ENCODE measurements around the gene MAN1A1. TPM values are rescaled to one million over a fixed set of nuclear protein-coding genes. Genes with fewer than 3 reads are reported as not detected.

The MAN1A1 gene
- total and polyA plus RNA-seq, 2 experiments from 2014 or later = 2.0 to 8.7 TPM

DNA sequence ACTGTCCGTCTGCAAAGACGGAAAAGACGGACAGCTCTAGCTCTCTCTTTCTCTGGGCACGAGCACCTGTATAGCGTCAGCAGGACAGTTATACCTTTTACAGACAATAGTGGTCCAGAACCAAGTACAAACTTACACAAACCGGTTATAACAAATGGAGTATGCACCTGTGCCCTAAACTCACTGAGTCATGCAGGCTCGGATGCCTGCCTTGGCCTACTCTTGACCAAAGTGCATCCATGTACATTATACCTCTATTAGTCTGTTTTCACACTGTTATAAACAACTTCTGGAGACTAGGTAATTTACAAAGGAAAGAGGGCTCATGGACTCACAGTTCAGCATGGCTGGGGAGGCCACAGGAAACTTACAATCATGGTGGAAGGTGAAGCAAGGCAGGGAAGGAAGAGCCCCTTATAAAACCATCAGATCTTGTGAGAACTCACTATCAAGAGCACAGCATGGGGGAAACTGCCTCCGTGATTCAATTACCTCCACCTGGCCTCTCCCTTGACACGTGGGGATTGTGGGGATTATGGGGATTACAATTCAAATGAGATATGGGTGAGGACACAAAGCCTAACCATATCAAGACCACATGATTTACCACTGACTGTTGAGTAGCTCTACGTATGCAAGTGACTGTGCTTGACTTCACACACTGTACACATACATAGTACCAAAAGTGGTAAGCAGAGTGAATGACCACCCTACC, 23.1 kb downstream of the MAN1A1 start:
- Histone ChIP-seq H3K4me2 (no peak overlapping the region), H3K27ac (ENCODE audit: low read depth) (no peak overlapping the region), H3F3A (replicated peaks; ENCODE audit: low read depth) (no peaks in the 10 kb centered on the region), H3K79me2 (replicated peaks; ENCODE audit: insufficient read depth) (no peaks in the 10 kb centered on the region), H2AFZ (no peak overlapping the region), H3K36me3 (ENCODE audit: insufficient read depth) (no peaks in the 10 kb centered on the region), H3K4me1 (ENCODE audit: insufficient read depth) (no peaks in the 10 kb centered on the region), H4K20me1 (replicated peaks; ENCODE audit: insufficient read depth) (no peaks in the 10 kb centered on the region), H3K9me2 (ENCODE audit: insufficient read depth) (no peaks in the 10 kb centered on the region), H3K27me3 (ENCODE audit: insufficient read depth) (no peaks in the 10 kb centered on the region), H3K4me3 (no peak overlapping the region)
- Mint-ChIP-seq H3K9me3 (no peaks in the 10 kb centered on the region), H3K4me1 (peaks cover 2% of the 10 kb centered on the region; the same call in 1 of the 3 replicates), H3K36me3 (ENCODE audit: low read depth) (no peaks in the 10 kb centered on the region), H3K4me3 (no peak overlapping the region), H3K27me3 (ENCODE audit: insufficient read depth, low read depth, poor library complexity) (no peaks in the 10 kb centered on the region), H3K27ac (peak overlapping the region; percentile 20; the same call in 1 of the 2 replicates)
- ATAC-seq = no peak
- DNase-seq (ENCODE audit: low spot score) = no peak
- TF ChIP-seq EZH2 (IDR thresholded peaks at IDR 0.05; ENCODE audit: low read depth, unreplicated experiment) (no peak), POLR2AphosphoS5 (IDR thresholded peaks at IDR 0.05; ENCODE audit: low read depth) (no peak), STAT1 (IDR thresholded peaks at IDR 0.05; ENCODE audit: unreplicated experiment) (no peak)
- TF ChIP-seq, protein P1, sequence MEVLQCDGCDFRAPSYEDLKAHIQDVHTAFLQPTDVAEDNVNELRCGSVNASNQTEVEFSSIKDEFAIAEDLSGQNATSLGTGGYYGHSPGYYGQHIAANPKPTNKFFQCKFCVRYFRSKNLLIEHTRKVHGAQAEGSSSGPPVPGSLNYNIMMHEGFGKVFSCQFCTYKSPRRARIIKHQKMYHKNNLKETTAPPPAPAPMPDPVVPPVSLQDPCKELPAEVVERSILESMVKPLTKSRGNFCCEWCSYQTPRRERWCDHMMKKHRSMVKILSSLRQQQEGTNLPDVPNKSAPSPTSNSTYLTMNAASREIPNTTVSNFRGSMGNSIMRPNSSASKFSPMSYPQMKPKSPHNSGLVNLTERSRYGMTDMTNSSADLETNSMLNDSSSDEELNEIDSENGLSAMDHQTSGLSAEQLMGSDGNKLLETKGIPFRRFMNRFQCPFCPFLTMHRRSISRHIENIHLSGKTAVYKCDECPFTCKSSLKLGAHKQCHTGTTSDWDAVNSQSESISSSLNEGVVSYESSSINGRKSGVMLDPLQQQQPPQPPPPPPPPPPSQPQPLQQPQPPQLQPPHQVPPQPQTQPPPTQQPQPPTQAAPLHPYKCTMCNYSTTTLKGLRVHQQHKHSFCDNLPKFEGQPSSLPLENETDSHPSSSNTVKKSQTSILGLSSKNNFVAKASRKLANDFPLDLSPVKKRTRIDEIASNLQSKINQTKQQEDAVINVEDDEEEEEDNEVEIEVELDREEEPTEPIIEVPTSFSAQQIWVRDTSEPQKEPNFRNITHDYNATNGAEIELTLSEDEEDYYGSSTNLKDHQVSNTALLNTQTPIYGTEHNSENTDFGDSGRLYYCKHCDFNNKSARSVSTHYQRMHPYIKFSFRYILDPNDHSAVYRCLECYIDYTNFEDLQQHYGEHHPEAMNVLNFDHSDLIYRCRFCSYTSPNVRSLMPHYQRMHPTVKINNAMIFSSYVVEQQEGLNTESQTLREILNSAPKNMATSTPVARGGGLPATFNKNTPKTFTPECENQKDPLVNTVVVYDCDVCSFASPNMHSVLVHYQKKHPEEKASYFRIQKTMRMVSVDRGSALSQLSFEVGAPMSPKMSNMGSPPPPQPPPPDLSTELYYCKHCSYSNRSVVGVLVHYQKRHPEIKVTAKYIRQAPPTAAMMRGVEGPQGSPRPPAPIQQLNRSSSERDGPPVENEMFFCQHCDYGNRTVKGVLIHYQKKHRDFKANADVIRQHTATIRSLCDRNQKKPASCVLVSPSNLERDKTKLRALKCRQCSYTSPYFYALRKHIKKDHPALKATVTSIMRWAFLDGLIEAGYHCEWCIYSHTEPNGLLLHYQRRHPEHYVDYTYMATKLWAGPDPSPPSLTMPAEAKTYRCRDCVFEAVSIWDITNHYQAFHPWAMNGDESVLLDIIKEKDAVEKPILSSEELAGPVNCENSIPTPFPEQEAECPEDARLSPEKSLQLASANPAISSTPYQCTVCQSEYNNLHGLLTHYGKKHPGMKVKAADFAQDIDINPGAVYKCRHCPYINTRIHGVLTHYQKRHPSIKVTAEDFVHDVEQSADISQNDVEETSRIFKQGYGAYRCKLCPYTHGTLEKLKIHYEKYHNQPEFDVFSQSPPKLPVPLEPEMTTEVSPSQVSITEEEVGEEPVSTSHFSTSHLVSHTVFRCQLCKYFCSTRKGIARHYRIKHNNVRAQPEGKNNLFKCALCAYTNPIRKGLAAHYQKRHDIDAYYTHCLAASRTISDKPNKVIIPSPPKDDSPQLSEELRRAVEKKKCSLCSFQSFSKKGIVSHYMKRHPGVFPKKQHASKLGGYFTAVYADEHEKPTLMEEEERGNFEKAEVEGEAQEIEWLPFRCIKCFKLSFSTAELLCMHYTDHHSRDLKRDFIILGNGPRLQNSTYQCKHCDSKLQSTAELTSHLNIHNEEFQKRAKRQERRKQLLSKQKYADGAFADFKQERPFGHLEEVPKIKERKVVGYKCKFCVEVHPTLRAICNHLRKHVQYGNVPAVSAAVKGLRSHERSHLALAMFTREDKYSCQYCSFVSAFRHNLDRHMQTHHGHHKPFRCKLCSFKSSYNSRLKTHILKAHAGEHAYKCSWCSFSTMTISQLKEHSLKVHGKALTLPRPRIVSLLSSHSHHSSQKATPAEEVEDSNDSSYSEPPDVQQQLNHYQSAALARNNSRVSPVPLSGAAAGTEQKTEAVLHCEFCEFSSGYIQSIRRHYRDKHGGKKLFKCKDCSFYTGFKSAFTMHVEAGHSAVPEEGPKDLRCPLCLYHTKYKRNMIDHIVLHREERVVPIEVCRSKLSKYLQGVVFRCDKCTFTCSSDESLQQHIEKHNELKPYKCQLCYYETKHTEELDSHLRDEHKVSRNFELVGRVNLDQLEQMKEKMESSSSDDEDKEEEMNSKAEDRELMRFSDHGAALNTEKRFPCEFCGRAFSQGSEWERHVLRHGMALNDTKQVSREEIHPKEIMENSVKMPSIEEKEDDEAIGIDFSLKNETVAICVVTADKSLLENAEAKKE (CRISPR knock-in tag; IDR thresholded peaks at IDR 0.05) = no peak
- TF ChIP-seq, protein P2, sequence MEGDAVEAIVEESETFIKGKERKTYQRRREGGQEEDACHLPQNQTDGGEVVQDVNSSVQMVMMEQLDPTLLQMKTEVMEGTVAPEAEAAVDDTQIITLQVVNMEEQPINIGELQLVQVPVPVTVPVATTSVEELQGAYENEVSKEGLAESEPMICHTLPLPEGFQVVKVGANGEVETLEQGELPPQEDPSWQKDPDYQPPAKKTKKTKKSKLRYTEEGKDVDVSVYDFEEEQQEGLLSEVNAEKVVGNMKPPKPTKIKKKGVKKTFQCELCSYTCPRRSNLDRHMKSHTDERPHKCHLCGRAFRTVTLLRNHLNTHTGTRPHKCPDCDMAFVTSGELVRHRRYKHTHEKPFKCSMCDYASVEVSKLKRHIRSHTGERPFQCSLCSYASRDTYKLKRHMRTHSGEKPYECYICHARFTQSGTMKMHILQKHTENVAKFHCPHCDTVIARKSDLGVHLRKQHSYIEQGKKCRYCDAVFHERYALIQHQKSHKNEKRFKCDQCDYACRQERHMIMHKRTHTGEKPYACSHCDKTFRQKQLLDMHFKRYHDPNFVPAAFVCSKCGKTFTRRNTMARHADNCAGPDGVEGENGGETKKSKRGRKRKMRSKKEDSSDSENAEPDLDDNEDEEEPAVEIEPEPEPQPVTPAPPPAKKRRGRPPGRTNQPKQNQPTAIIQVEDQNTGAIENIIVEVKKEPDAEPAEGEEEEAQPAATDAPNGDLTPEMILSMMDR (conservative IDR thresholded peaks at IDR 0.05; ENCODE audit: low read depth in 2 of 2) = no peak
